HG03095 (cell line): ENCODE data around the gene EFNB2.

Source experiments
- ATAC-seq: cut with Tn5 transposase; IDR thresholded peaks from one replicate; pipeline ENCODE4 v1.9.1; 2021; ENCODE audit warnings: moderate library complexity; ENCODE audit not compliant: unreplicated experiment

EFNB2 gene

GRCh38 chr13:106503730-106504453, 31.6 kb downstream of the EFNB2 start:
- ATAC-seq = no peak

GRCh38 chr13:106503272-106503671, 32.2 kb downstream of the EFNB2 start:
- ATAC-seq = no peak

- no peak for ATAC-seq
These were observed 35.0 kb downstream of the EFNB2 start for GRCh38 chr13:106500445-106500844.

GRCh38 chr13:106499896-106500295, 35.6 kb downstream of the EFNB2 start:
- peak; percentile 62 for ATAC-seq

- no peak for ATAC-seq
These were observed 36.3 kb downstream of the EFNB2 start for GRCh38 chr13:106499113-106499512.

- no peak for ATAC-seq
These were observed 36.9 kb downstream of the EFNB2 start for GRCh38 chr13:106498571-106498970.

GRCh38 chr13:106498158-106498557, 37.3 kb downstream of the EFNB2 start:
- ATAC-seq = no peak

GRCh38 chr13:106497079-106497478, 38.4 kb downstream of the EFNB2 start:
- ATAC-seq = no peak

- no peak for ATAC-seq
These were observed 39.1 kb downstream of the EFNB2 start for GRCh38 chr13:106496072-106496997.

GRCh38 chr13:106494936-106495335, 40.5 kb downstream of the EFNB2 start:
- ATAC-seq = no peak

- no peak for ATAC-seq
These were observed 41.0 kb downstream of the EFNB2 start for GRCh38 chr13:106494506-106494905.

GRCh38 chr13:106493533-106494220, 41.8 kb downstream of the EFNB2 start:
- peak; percentile 89 for ATAC-seq

- no peak for ATAC-seq
These were observed 42.6 kb downstream of the EFNB2 start for GRCh38 chr13:106492588-106493475.

GRCh38 chr13:106491928-106492587, 43.4 kb downstream of the EFNB2 start:
- no peak for ATAC-seq

- no peak for ATAC-seq
These were observed 44.0 kb downstream of the EFNB2 start for GRCh38 chr13:106491463-106491862.

GRCh38 chr13:106490569-106491321, 44.7 kb downstream of the EFNB2 start:
- ATAC-seq = no peak

GRCh38 chr13:106489849-106490568, 45.5 kb downstream of the EFNB2 start:
- ATAC-seq = no peak

GRCh38 chr13:106488686-106489085, 46.8 kb downstream of the EFNB2 start:
- ATAC-seq = no peak

- ATAC-seq = no peak
These were observed 47.4 kb downstream of the EFNB2 start for GRCh38 chr13:106488076-106488475.
